Iris pigment epithelial cell (primary cell): ENCODE results near the gene MEDAG.

Experiments
- DNase-seq: peaks from one replicate; pipeline ENCODE4 v3.0.0-alpha.2; 2011; ENCODE audit warnings: low read depth

The MEDAG gene

DNA sequence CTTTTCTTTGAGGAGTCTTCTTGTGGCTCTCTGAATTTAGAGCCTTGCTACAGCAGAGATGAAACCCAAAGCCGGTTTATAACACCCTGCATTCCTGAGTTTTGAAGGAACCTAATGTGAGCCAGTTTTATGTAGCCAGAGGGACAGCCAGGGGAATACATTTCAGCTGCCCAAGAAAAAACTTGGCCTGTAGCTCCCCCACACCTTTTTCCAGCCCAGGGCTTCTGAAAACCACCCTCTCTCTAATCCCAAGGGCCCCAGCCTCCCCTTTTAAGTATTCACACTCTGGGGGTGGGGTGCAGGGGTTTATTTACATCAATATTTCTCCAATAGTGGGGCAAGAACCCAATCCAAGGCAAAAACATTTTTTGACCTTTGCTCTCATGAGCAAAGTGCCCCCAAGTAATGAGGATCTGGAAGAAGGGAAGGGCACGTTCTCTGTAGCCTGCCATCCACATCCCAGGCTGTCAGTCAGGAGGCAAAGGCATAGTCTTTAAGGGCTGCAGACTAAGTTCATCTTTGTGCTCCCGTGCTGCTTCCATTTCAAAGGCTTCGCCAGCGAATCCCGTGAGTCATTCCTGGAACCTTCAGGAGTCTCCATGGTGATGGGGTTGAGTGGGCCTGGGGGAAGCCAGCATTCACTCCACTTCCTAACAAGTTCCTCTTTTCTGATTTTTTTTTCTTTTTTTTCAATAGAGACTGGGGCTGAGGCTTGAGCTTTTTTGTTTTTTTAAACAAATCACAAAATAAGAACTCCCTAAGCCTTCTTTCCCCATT, 33.2 kb upstream of the MEDAG start:
- DNase-seq: peak; percentile 77

DNA sequence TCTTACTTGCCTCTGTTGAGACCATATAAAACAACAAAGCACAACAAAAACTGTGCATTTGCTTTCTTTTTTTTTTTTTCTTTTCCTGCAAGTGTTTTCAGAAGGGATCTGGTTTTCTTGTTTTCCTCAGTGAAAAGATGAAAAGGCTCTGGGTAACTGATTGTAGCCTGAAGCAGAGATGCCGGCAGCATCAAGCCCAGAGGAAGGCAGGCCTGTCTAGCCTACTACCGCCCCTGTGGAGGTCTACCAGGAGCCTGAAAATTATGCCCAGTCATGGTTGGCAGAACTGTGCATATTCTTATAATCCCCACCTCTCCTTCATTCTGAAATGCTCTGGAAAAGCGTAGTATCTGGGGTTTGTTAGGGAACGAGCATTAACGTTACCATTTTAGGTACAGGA, 32.6 kb upstream of the MEDAG start:
- DNase-seq: no peak

DNA sequence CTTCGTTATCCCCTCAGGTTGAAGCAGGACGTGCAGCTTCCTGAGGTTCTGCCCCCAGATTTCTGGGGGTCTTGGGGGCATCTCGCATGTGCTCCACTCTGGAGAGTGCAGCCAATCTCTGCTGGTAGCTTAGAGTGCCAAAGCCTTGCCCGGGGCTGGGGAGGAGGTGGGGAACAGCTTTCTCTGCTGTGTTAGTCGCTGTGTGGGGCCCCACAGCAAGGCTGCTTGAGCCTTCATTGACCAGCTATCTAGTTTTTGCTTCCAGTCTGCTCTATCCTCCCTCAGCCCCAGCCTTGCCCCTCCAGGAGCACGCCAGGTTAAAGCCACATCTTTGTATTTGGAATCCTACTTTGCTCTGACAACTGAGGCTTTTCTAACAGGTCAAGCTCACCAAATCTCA, 32.0 kb upstream of the MEDAG start:
- no peak for DNase-seq

DNA sequence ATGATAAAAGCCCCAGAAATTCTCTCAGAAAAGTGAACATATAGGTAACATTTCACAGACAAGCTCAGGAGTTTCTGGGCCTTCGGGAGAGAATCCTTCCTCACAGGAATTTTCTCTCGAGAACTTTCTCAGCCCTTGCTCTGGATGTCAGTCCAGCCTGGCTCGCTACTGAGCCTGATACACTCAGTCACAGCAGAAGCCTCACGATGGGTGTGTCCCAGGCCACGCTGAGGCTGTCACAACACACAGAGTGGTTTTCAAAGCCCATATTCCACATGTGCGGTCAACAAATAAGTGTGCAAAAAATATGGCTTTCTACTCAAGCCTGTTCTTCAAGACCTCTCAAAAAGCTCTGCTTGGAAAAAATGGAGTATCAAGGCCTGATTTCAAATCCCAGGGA, 31.5 kb upstream of the MEDAG start:
- DNase-seq: no peak

DNA sequence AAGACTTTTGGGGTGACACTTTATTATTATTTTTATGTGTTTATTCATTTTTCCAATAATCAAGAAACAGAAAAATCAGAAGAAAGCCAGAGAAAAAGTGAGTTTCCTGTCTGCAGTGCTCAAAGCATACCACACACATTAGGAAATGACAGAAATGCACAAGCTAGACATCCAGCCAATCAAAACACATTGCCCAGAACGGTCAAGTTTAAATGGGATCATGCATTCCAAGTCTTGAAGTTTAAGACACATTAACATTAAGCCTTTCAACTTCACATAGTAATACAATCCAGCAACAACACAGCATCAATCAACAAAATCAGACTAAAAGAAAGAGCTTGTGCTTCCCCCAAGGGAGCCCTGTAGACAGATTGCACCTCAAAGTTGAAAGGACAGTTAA, 28.7 kb upstream of the MEDAG start:
- peak; percentile 85 for DNase-seq

DNA sequence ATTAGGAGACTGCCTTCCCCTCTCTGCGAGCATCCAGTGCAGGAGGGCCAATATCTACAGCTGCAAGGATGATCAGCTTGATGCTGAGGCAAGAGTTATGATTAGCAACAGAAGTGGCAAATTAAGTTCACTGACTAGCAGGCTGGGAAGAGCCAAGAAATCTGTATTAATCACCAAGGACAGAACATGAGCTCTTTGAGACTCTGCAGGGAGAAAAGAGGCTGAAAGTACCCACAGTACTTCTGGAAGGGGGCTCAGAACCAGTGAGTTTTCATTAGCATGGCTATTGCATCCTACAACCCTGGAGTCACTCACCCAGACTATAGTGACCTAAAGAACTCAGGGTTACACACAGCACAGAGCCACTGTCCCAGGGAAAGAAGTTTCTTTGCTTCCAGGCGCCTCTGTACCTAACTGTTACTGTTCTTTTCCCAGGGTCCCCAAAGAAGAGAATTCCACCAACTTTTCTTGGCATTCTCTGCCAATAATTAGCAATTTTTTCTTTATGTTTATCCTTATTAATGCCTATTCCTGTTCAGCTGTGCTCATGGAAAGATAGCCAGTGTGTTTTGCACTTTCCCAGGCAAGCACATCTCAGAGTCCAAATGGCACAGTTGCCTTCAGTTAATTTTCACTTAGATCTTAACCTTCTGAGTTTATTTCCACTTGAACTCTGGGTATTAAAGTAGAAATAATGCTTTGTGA, 25.8 kb upstream of the MEDAG start:
- peak; percentile 68 for DNase-seq

DNA sequence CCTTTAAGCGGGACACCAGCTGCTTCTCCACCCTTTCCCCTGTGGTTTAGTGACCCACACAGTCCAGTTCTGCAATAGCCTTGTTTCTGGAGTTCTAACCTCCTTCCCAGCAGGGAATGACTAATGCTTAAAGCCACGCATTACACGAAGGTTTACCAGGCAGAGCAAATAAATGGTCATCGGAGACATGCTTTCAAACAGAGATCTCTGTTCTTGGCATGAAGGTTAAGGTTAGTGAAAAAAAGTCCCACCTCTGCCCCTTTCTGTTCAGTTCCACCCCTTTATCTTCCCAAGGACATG, 25.3 kb upstream of the MEDAG start:
- DNase-seq: peak; percentile 95

DNA sequence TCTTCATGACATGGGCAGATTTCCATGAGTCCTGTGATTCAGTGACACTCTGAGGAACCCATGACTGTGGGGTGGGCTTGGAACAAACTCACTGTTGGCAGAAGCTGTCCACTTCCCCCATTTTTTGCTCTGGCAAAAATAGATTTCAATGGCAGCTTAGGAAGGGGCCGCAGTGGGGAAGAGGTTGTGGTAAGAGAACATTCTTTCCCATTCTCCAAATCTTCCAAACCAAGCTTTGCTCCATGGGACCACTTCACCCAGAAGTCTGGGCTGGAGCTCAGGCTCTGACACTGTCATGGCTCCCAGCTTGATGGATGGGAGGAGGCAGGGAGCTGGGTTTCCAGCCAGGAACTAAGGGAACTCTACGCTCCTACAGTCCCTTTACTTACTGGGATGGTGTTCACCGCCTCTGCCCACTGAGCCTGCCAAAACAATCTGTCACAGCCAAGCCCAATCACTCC, 24.9 kb upstream of the MEDAG start:
- DNase-seq: no peak

DNA sequence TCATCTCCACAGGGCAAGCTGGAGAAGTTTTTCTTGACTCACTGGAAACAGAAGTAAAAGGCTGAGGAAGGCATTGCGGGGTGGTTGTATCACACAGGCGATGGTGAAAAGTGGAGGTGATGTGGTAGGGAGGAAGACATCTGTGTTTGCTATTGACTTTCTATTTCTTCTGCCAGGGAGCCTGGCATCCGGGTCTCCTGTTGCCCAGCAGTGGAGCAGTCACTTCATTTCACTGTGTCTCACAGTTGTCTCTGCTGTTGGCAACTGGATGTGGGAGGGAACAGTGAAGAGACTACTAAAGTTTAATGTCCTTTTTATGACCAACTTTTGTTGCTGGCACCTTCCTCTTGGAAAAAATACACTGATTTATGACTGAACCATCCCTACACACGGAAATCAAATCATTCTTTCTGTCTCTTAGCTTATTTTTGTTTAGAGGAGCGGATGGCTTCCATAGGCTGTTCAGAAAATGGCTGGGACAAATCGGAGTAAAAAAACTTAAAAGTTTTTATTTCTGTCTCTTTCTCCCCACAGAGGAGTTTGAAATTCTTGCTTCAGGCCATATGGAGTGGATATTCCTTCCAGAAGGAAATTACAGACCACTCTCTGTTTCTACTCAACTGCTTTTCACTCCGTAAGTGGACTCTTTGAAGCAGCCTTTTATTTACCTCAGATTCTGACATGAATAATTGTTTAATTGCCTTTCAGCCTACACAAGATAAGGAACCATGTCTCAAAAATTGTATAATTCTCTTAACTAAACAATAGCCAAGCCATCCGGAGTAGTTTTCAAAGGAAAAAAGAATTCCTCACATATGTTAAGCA, 23.8 kb upstream of the MEDAG start:
- no peak for DNase-seq

DNA sequence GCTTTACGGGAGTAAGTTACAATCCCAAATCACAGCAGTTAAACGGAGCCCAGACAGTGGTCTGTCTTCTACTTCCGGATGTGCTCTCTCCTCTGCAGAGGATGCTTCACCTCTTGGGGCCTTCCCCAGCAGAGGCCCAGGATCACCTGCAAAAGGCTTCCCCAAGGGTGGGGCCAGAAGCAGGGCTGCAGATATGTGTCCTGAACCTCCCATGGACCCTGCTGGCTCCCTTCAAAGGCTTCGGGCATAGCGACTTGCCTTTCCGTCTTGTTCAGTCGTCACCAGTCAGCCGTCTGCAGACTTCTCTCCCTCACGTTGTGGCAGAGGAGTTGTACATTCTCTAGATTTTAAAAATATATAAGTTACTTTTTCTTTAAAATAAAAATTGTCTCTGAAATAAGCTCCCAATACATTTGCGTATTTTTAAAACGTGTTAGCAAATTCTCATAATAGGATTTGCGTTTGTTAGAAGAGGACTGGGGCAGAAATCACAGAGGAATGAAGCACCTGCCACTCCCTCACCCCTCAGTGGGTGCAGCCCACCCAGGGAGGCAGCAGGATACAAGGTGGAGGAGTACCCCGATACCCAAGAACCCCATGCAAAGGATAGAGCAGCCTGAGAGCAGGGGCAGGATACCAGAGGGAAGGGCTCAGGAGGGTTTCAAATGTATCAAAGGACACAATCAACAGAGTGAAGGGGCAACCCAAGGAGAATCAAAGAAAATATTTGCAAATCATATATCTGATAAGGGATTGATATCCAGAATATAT, 22.9 kb upstream of the MEDAG start:
- DNase-seq: no peak

DNA sequence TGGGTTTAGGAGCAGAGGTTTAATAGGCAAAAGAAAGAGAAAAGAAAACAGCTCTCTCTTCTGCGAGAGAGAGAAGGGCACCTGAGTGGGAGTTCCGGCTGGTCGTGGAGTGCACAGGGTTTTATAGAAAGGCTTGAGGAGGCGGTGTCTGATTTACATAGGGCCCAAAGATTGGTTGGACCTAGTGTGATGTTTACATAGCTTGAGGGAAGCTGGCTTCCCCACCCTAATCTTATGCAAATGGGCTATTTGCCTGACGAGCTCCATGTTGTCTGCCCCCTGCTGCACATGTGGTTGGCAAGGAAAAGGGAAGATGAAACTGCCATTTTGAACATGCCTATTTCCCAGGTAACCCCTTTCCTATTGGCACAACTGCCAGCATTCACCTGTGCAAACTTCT, 21.5 kb upstream of the MEDAG start:
- DNase-seq: no peak

DNA sequence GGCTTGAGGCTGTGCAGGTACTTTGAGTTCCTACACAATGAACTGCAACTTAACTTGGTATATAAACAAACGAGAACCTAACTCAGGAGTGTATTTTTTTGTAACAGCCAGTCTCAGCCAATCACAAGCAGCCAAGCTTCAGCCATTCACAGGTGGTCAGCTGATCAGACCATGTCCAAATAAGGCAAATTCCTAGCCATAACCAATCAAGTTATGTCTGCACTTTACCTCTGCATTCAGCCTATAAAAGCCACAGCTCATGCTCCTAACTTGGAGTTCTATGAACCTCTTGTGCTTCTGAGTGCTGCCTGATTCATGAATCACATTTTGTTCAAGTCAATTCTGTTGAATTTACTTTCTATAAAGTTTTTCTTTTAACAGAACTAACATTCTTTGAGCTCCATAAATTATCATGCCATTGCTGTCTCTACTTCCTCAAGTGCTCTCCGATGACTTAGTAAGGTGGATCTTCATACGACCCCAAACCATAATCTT, 16.8 kb upstream of the MEDAG start:
- DNase-seq: no peak

DNA sequence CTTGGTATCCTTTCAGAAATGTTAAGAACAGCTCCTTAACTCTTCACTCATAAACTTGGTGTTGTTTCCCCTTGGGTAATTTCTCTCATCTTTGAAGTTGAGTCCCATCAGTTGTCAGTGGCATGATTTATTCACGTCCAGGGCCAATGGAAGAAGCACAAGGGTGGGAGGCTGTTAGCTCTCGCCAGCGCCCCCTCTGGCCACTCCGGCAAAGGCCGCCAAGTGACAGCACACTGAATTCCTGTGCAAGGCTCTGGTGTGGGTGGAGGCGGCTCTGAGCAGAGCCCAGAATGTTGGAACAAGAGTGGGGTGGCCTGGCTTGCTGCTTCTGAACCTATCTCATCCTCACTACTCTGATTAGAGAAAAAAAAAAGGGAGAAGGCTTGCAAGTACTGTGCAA, 13.1 kb upstream of the MEDAG start:
- peak; percentile 77 for DNase-seq

DNA sequence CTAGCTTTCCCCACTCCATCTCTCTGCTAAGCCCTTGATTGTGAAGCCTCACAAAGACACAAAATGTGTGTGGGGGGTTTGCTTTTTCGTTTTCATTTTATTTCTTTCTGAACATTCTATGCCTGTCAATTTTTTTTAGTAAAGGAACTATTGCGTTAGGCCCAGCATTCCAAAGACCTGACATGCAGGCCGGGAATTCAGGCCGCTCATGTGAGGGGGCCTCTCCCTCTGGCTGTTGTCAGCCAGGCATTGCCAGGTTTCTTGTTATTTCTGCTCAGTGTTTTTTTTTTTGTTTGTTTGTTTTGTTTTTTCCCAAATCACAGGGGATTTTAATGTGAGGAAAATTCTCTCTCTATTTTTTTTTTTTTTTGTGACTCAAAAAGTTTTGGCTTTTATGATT, 10.3 kb upstream of the MEDAG start:
- DNase-seq: peak; percentile 96

DNA sequence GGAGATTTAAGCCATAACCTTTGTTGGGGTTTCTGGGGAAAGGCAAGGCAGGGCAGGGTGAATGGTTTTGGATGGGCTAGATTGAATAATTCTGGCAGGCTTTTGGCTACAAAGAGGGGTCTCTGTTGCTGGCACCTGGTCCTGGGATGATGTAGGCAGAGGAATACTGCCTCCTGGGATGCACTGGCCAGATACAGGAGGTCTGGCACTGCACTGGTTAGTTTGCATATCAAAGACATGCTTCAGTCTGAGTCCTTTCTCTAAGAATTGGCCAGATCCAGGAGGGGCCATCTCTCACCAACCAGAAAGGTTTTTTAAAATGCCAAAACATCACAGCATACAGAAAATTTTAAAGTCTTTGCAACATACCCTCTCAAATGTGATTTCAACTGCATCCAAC, 8.0 kb upstream of the MEDAG start:
- no peak for DNase-seq

DNA sequence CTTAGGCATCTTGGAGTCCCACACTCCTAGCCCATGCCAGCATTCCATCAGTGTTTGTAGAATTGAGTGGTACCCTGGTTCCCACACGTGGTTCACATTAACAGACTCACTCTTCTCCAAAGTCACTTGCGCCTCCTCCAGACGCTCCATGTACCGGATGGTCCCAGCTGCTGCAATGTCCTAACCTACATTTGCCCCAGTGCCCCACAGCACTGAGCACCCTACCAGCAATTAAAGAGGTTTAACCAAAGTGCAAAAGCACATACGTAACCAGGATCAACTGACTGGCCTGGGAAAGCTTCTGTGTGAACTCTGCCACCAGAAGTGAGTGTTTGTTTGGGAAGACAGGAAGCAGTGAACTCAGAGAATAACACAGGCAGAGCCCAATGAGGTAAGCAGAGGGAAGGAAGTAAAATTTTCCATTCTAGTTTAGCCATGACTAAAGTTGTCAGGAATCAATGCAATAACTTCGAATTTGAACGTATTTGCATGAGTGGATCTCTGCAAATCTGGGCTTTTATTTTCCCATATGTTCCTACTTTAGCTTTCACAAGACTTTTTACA, 7.3 kb upstream of the MEDAG start:
- DNase-seq: peak; percentile 99

DNA sequence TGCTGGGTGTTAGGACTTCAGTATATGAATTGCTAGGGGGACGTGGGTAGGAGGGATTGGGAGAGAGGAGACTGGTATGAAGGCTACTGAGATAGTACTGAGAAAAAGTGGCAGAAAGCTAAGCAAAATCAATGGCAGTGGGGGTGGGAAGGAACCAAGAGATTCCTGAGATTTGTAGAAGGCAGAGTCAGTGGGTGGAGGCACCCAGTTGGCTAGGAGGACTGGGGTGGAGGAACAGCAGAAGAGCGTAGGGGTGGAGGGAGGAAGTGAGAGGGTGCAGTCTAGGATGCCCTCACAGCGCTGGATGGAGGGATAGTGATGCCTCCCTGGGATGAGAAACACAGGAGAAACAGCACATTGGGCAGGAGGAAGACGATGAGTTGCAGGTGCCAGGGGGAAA, 5.6 kb upstream of the MEDAG start:
- no peak for DNase-seq

DNA sequence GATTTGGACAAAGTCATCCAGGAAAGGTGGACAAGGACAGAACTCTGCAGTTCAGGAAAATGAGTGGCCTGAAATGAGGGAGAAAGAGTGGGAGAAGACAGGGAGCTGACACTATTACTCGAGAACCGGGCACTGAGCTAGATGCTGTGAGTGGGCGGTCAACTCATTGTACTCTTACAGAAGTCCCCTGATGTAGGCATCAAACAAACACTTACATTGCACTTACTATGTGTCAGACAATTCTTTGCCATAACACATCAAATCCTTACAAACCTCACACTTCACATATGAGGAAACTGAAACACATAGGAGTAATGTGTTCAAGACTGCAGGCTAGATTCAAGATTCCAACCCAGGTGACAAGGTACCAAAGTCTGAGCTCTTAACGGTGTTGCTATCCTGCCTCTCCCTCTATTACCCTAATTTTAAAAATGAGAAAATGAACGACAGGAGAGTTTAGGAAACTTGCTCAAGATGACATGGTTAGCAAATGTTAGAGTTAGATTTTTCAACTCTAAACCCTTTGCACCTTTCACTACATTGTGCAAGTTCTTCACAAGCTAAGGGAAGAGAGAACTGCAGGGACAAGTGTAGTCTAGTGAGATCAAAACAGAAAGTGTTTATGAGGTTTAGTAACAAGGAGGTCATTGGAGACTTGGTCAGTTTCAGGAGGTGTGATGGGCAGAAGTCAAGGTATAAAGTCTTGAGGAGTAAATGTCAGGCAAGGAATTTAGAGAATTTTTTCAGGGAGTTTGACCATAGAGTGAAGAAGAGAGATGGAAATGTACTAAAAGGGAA, 4.9 kb upstream of the MEDAG start:
- DNase-seq: no peak

DNA sequence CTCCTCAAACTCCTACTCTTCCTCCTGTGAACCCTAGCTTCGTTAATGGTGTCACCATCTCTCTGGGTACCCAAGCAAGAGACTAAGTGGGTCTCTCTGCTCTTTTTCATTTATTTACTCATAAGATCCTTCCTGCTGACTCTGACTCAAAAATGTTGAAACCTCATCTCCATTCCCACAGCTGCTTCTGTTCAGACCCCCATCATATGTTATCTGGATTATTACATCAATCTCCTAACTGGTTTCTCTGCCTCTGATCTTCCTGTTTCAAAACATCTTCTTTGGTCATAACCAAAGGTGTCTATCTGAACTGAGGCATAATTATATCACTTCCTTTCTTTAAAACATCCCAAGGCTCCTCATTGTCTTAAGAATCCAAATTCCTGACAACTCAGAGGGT, 2.0 kb upstream of the MEDAG start:
- peak; percentile 53 for DNase-seq

DNA sequence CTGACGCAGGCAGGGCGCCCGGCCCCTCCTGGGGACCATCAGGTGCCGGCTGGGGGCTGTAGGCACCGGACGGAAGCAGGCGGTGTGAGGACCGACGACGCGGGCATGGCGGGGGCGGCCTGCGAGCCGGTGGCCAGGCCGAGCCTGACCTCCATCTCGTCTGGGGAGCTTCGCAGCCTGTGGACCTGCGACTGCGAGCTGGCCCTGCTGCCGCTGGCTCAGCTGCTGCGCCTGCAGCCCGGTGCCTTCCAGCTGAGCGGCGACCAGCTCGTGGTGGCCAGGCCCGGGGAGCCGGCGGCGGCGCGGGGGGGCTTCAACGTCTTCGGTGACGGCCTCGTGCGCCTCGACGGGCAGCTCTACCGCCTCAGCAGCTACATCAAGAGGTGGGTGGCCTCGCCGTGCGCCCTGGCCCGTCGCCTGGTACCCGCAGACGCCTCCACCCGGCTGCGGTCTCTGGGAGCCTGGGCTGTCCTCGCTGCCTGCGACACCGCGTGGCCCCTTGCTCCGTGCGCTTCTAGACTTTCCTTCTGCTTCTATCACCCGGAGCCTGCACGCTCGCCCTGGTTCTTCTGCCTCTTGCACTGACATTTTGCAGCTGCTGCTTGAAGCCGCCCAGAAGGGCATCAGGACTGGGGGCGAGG, 460 bp downstream of the MEDAG start:
- no peak for DNase-seq
